ENCODE measurements around the gene FASN.

DNA sequence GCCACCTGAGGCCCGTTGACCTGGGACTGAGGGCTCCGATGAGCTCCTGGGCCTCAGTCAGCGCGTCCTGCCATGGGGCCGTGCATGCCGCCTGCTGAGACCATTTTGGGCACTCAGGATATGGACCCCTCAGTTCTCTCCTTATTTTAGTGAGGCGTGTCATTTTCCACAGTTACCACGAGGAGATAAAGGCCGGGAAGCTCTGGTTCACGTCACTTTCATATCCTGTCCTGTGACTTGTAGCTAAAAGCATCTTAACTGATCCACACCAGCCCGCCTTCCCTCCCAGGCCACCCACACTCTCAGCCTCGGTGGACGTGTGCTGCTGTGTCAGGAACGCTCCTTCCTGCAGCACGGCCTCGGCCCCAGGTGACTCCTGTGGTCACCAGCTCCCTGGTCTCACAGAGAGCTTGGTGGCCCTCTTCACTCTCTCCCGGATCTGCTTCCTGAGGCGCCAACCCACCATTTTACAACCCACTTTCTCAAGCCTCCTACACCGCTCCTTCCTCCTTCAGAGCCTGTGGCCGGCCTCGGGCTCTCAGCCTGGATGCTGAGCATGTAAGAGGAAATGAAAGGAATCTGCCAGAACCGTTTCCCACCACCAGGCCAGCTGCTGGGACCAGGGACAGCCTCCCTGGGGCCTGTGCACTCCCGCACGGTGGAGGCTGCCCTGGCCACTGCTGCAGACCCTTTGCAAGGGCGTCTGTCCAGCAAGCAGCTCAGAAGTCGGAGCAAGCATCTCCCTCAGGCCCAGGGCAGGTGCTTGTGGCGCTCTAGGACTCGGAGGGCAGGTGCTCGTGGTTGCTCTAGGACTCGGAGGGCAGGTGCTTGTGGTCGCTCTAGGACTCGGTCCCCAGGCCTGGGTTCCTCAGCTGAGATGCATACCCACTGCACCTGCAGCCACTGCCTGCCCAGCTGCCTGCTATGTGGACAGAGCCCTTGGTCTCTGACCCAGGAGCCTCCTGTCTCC is 23.9 kb upstream of the FASN start:
- TF ChIP-seq, protein P1, sequence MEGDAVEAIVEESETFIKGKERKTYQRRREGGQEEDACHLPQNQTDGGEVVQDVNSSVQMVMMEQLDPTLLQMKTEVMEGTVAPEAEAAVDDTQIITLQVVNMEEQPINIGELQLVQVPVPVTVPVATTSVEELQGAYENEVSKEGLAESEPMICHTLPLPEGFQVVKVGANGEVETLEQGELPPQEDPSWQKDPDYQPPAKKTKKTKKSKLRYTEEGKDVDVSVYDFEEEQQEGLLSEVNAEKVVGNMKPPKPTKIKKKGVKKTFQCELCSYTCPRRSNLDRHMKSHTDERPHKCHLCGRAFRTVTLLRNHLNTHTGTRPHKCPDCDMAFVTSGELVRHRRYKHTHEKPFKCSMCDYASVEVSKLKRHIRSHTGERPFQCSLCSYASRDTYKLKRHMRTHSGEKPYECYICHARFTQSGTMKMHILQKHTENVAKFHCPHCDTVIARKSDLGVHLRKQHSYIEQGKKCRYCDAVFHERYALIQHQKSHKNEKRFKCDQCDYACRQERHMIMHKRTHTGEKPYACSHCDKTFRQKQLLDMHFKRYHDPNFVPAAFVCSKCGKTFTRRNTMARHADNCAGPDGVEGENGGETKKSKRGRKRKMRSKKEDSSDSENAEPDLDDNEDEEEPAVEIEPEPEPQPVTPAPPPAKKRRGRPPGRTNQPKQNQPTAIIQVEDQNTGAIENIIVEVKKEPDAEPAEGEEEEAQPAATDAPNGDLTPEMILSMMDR (conservative IDR thresholded peaks at IDR 0.05 in 1 of 2, IDR thresholded peaks at IDR 0.05 in 1 of 2; ENCODE audit: low read depth in 1 of 2, low read length in 2 of 2): no peak
- no peak for TF ChIP-seq EZH2 (IDR thresholded peaks at IDR 0.05; ENCODE audit: low read length, missing control alignments)
